ENCODE measurements around the gene BNIP3. TPM values are rescaled to one million over a fixed set of nuclear protein-coding genes. Genes with fewer than 3 reads are reported as not detected.

BNIP3 gene
- total RNA-seq, 1 experiment from 2014 or later, result 37.5 TPM

DNA sequence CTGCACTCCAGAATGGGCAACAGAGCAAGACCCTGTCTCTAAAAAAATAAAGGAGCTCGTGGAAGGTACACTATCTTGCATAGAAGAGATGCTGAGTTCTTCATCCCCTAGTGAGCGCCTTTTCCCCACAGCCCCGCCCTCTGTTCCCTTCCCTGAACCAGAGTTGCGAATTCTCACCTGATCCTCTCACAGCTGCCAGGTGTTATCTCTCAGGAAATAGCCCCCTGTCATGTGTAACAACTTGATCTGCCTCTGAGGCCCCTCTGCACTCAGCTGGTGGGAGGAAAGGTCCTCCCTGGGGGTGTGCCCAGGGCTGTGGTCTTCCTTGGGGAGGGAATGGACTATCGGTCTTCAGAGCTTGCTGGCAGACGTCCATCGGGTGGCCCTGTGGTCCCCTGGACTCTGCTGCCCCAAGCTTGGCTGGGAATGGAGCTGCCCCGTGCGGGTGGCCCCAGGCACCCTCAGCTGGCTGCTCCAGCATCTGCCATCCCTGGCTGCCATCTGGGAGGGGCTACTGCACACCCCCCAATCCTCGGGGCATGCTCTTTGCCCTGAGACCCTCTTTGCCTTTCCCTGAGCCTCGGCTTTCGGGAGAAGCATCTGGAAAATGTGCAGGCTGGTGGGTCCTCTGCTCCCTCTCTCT lies 21.7 kb upstream of the BNIP3 start (continued):
- TF ChIP-seq, protein P1, sequence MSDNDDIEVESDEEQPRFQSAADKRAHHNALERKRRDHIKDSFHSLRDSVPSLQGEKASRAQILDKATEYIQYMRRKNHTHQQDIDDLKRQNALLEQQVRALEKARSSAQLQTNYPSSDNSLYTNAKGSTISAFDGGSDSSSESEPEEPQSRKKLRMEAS (IDR thresholded peaks at IDR 0.05), result no peak
- TF ChIP-seq SP1 (IDR thresholded peaks at IDR 0.05; ENCODE audit: low read depth), result no peak
- no peak for TF ChIP-seq YY1 (IDR thresholded peaks at IDR 0.05; ENCODE audit: extremely low read depth, insufficient replicate concordance, low read depth, low read length)
- TF ChIP-seq ZFX (IDR thresholded peaks at IDR 0.05), result no peak
- TF ChIP-seq ZNF274 (IDR thresholded peaks at IDR 0.05; ENCODE audit: low read depth, low read length), result no peak
- TF ChIP-seq, protein P2, sequence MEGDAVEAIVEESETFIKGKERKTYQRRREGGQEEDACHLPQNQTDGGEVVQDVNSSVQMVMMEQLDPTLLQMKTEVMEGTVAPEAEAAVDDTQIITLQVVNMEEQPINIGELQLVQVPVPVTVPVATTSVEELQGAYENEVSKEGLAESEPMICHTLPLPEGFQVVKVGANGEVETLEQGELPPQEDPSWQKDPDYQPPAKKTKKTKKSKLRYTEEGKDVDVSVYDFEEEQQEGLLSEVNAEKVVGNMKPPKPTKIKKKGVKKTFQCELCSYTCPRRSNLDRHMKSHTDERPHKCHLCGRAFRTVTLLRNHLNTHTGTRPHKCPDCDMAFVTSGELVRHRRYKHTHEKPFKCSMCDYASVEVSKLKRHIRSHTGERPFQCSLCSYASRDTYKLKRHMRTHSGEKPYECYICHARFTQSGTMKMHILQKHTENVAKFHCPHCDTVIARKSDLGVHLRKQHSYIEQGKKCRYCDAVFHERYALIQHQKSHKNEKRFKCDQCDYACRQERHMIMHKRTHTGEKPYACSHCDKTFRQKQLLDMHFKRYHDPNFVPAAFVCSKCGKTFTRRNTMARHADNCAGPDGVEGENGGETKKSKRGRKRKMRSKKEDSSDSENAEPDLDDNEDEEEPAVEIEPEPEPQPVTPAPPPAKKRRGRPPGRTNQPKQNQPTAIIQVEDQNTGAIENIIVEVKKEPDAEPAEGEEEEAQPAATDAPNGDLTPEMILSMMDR (IDR thresholded peaks at IDR 0.05 in 2 of 3, conservative IDR thresholded peaks at IDR 0.05 in 1 of 3; ENCODE audit: borderline replicate concordance in 1 of 3, insufficient read depth in 1 of 3, low read depth in 2 of 3, low read length in 2 of 3), result no peak
- TF ChIP-seq, protein P3, sequence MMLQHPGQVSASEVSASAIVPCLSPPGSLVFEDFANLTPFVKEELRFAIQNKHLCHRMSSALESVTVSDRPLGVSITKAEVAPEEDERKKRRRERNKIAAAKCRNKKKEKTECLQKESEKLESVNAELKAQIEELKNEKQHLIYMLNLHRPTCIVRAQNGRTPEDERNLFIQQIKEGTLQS (IDR thresholded peaks at IDR 0.05), result no peak
- no peak for TF ChIP-seq JUND (IDR thresholded peaks at IDR 0.05)
- TF ChIP-seq RAD21 (IDR thresholded peaks at IDR 0.05; ENCODE audit: low read depth), result no peak

DNA sequence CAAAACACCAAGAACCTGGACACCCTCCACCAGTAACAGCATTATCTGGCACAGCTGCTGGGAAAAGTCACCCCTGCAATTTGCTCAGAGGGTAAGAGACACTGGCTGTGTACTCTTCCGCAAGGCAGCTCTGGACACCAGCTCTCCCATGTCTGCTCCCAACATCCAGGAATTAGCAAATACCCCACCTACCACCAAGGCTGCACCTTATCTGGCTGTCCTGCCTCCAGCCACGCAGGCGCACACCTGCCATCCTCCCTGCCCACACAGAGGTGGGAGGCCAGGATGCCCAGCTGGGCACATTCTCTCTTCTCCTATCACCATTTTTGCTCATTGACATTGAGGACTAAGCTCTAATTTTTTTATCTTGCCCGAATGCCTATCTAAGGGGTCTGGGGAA lies 20.3 kb upstream of the BNIP3 start:
- CTCF ChIA-PET, result interaction anchor here (1.0 to 1.6 kb wide), 2 partner anchors 21 to 141 kb away, joined by 3 to 4 read pairs; no protein-coding TSS in a partner anchor
- Histone ChIP-seq H3K4me3 (replicated peaks in 1 of 2; ENCODE audit: low read depth in 1 of 2, low read length in 2 of 2) (no peak overlapping the region), H2AFZ (ENCODE audit: low read depth, low read length, poor library complexity, severe bottlenecking) (no peak overlapping the region), H3K27me3 (ENCODE audit: insufficient read depth, low read length) (no peaks in the 10 kb centered on the region), H3K4me2 (ENCODE audit: low read length) (no peak overlapping the region), H3K79me2 (ENCODE audit: insufficient read depth, low read length) (no peaks in the 10 kb centered on the region), H3K9me2 (ENCODE audit: insufficient read depth) (no peaks in the 10 kb centered on the region), H3K4me1 (ENCODE audit: control insufficient read depth in 1 of 2, insufficient read depth in 2 of 2, low read length in 2 of 2) (no peaks in the 10 kb centered on the region; a peak in 1 of 4 replicates), H3K27ac (ENCODE audit: low read depth, low read length) (no peak overlapping the region), H3K36me3 (ENCODE audit: control insufficient read depth in 1 of 2, insufficient read depth in 2 of 2, low read length in 2 of 2) (no peaks in the 10 kb centered on the region), H4K20me1 (ENCODE audit: insufficient read depth) (no peaks in the 10 kb centered on the region), H3K9ac (ENCODE audit: low read length) (no peak overlapping the region), H3K9me3 (ENCODE audit: control insufficient read depth in 1 of 2, insufficient read depth in 1 of 2, low read depth in 1 of 2, low read length in 2 of 2) (no peaks in the 10 kb centered on the region)
- no peak for DNase-seq (ENCODE audit: low read depth, low spot score)
- POLR2A ChIA-PET, result no interaction called here
- TF ChIP-seq, protein P3 (IDR thresholded peaks at IDR 0.05), result no peak
- no peak for TF ChIP-seq EGR1 (IDR thresholded peaks at IDR 0.05; ENCODE audit: low read depth)
- no peak for TF ChIP-seq CBX3 (IDR thresholded peaks at IDR 0.05; ENCODE audit: low read depth)
- TF ChIP-seq POLR2A (IDR thresholded peaks at IDR 0.05; ENCODE audit: borderline replicate concordance, extremely low read depth, insufficient read depth, insufficient read length), result no peak
- no peak for TF ChIP-seq YY1 (IDR thresholded peaks at IDR 0.05; ENCODE audit: extremely low read depth, insufficient replicate concordance, low read depth, low read length)
- TF ChIP-seq ZFX (IDR thresholded peaks at IDR 0.05), result no peak
- no peak for TF ChIP-seq FOSL1 (IDR thresholded peaks at IDR 0.05; ENCODE audit: low read depth)
- no peak for TF ChIP-seq ELF1 (IDR thresholded peaks at IDR 0.05; ENCODE audit: borderline replicate concordance, low read depth)
- TF ChIP-seq, protein P4, sequence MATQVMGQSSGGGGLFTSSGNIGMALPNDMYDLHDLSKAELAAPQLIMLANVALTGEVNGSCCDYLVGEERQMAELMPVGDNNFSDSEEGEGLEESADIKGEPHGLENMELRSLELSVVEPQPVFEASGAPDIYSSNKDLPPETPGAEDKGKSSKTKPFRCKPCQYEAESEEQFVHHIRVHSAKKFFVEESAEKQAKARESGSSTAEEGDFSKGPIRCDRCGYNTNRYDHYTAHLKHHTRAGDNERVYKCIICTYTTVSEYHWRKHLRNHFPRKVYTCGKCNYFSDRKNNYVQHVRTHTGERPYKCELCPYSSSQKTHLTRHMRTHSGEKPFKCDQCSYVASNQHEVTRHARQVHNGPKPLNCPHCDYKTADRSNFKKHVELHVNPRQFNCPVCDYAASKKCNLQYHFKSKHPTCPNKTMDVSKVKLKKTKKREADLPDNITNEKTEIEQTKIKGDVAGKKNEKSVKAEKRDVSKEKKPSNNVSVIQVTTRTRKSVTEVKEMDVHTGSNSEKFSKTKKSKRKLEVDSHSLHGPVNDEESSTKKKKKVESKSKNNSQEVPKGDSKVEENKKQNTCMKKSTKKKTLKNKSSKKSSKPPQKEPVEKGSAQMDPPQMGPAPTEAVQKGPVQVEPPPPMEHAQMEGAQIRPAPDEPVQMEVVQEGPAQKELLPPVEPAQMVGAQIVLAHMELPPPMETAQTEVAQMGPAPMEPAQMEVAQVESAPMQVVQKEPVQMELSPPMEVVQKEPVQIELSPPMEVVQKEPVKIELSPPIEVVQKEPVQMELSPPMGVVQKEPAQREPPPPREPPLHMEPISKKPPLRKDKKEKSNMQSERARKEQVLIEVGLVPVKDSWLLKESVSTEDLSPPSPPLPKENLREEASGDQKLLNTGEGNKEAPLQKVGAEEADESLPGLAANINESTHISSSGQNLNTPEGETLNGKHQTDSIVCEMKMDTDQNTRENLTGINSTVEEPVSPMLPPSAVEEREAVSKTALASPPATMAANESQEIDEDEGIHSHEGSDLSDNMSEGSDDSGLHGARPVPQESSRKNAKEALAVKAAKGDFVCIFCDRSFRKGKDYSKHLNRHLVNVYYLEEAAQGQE (IDR thresholded peaks at IDR 0.05; ENCODE audit: low read depth), result no peak
- no peak for TF ChIP-seq ZNF274 (IDR thresholded peaks at IDR 0.05; ENCODE audit: low read depth, low read length)
- no peak for TF ChIP-seq RAD21 (IDR thresholded peaks at IDR 0.05; ENCODE audit: low read depth)
- no peak for TF ChIP-seq CEBPB (IDR thresholded peaks at IDR 0.05; ENCODE audit: low read depth)
- BruUV-seq (replicated peaks), result no TSS peak
- intact Hi-C loops (cut with micrococcal nuclease), result no loop called here
- RAD21 ChIA-PET (ENCODE audit: low non-redundant PET in 1 of 2, low total read pairs in 2 of 2, uncharacterized antibody in 2 of 2, unreplicated experiment in 2 of 2), result no interaction called here
- no peak for ATAC-seq

All from HCT116 (cell line).